Natural killer cell treated with Interleukin-12 subunit alpha and Interleukin-12 subunit beta and Interleukin-15 and Interleukin-18, amount 100 ng/mL, for 72 hours (primary cell): ENCODE results near the gene ETDA. TPM values are rescaled to one million over a fixed set of nuclear protein-coding genes. Genes with fewer than 3 reads are reported as not detected.
"Not testable (repeated sequence)": the region's sequence is repeated elsewhere in the genome, so short reads cannot be mapped to it uniquely, and the experiment has no call there.

Source experiments
- ATAC-seq, 2 donors: fragments of 150-1000 bp; cut with Tn5 transposase in 1 of 2; sonication (Bioruptor Pico), chemical (Tn5 transposase) in 1 of 2; 2 replicates each; pipeline ENCODE4 v1.10.0; 2021
- DNase-seq: peaks from one replicate; pipeline ENCODE4 v3.0.0; 2022; ENCODE audit warnings: low spot score
- H3K27ac Mint-ChIP-seq, 2 donors: 1 replicate in 1 of 2; 2 replicates in 1 of 2; pipeline ENCODE4 v1.8.0; 2022; ENCODE audit warnings: mixed read lengths in 2 of 2, mild to moderate bottlenecking in 1 of 2, moderate library complexity in 1 of 2
- H3K27me3 Mint-ChIP-seq, 2 donors: 1 replicate in 1 of 2; 2 replicates in 1 of 2; pipeline ENCODE4 v1.8.0; 2022; ENCODE audit warnings: mixed read lengths in 2 of 2
- H3K36me3 Mint-ChIP-seq: one replicate; pipeline ENCODE4 v1.8.0; 2022; ENCODE audit warnings: mixed read lengths
- H3K4me1 Mint-ChIP-seq, 2 donors: 1 replicate in 1 of 2; 2 replicates in 1 of 2; pipeline ENCODE4 v1.8.0; 2022; ENCODE audit warnings: low read depth in 2 of 2, mixed read lengths in 2 of 2, mild to moderate bottlenecking in 1 of 2
- H3K4me3 Mint-ChIP-seq: one replicate; pipeline ENCODE4 v1.8.0; 2022; ENCODE audit warnings: mixed read lengths
- H3K9me3 Mint-ChIP-seq: 2 replicates; pipeline ENCODE4 v1.8.0; 2022; ENCODE audit warnings: mixed read lengths
- total RNA-seq, 2 donors: library from RNA; stranded (reverse); gene quantifications; one replicate each; pipeline ENCODE4 v1.2.3, GENCODE V29; 2022

The ETDA gene
- total RNA-seq: not detected

- not testable (repeated sequence) for H3K4me3 Mint-ChIP-seq, ATAC-seq, H3K36me3 Mint-ChIP-seq, H3K4me1 Mint-ChIP-seq, H3K27ac Mint-ChIP-seq, DNase-seq, H3K9me3 Mint-ChIP-seq, H3K27me3 Mint-ChIP-seq
Observed at GRCh38 chrX:135252011-135252518, at the start of gene ETDA. ETDA (plus strand) TSS chrX:135252061; CDS start chrX:135253277, 1,216 bp downstream.

GRCh38 chrX:135206427-135206826 is 45.4 kb upstream of the ETDA start:
- not testable (repeated sequence) for H3K36me3 Mint-ChIP-seq, H3K4me3 Mint-ChIP-seq, H3K9me3 Mint-ChIP-seq, H3K4me1 Mint-ChIP-seq, ATAC-seq, H3K27ac Mint-ChIP-seq, DNase-seq
- H3K27me3 Mint-ChIP-seq: peaks cover 47 to 57% of the 10 kb centered on the region in 2 donors

GRCh38 chrX:135213200-135213844 is 38.5 kb upstream of the ETDA start:
- H3K27me3 Mint-ChIP-seq: peaks cover 25 to 32% of the 10 kb centered on the region in 2 donors
- H3K36me3 Mint-ChIP-seq: no peaks in the 10 kb centered on the region
- no peak for DNase-seq
- H3K9me3 Mint-ChIP-seq: no peaks in the 10 kb centered on the region
- no peak overlapping the region for H3K27ac Mint-ChIP-seq
- ATAC-seq: peak; percentile 20 to 92
- peaks cover 0 to 11% of the 10 kb centered on the region in 2 donors for H3K4me1 Mint-ChIP-seq
- peak overlapping the region; percentile 13 for H3K4me3 Mint-ChIP-seq

- ATAC-seq, DNase-seq: not testable (repeated sequence)
Observed at GRCh38 chrX:135245989-135246388, 5.9 kb upstream of the ETDA start.

GRCh38 chrX:135256087-135256684 is 4.3 kb downstream of the ETDA start:
- H3K36me3 Mint-ChIP-seq, H3K4me1 Mint-ChIP-seq, DNase-seq, H3K27me3 Mint-ChIP-seq, H3K4me3 Mint-ChIP-seq, H3K27ac Mint-ChIP-seq, H3K9me3 Mint-ChIP-seq: not testable (repeated sequence)
- peak in 1 of 2 donors; percentile 51 for ATAC-seq

More at GRCh38 chrX:135245989-135246388, 5.9 kb upstream of the ETDA start:
- not testable (repeated sequence) for H3K4me3 Mint-ChIP-seq, H3K27ac Mint-ChIP-seq, H3K27me3 Mint-ChIP-seq, H3K4me1 Mint-ChIP-seq, H3K9me3 Mint-ChIP-seq, H3K36me3 Mint-ChIP-seq

- no peak for DNase-seq
Observed at GRCh38 chrX:135256923-135257322, 5.1 kb downstream of the ETDA start.

GRCh38 chrX:135257469-135257868 is 5.6 kb downstream of the ETDA start:
- Mint-ChIP-seq H3K36me3 (peaks cover 5% of the 10 kb centered on the region), H3K27ac (no peak overlapping the region), H3K9me3 (no peaks in the 10 kb centered on the region), H3K4me3 (no peak overlapping the region), H3K27me3 (peaks cover 0 to 14% of the 10 kb centered on the region in 2 donors), H3K4me1 (no peaks in the 10 kb centered on the region)
- no peak for DNase-seq
- ATAC-seq: no peak

More at GRCh38 chrX:135256923-135257322, 5.1 kb downstream of the ETDA start:
- H3K27me3 Mint-ChIP-seq: peaks cover 0 to 8% of the 10 kb centered on the region in 2 donors
- no peak overlapping the region for H3K4me3 Mint-ChIP-seq
- no peak overlapping the region for H3K27ac Mint-ChIP-seq
- peaks cover 5% of the 10 kb centered on the region for H3K36me3 Mint-ChIP-seq
- ATAC-seq: peak in 1 of 2 donors; percentile 56
- no peaks in the 10 kb centered on the region for H3K4me1 Mint-ChIP-seq
- no peaks in the 10 kb centered on the region for H3K9me3 Mint-ChIP-seq

GRCh38 chrX:135260976-135261375 is 9.1 kb downstream of the ETDA start:
- not testable (repeated sequence) for DNase-seq, H3K4me3 Mint-ChIP-seq, H3K4me1 Mint-ChIP-seq, H3K27ac Mint-ChIP-seq, ATAC-seq, H3K9me3 Mint-ChIP-seq
- H3K27me3 Mint-ChIP-seq: peaks cover 9 to 28% of the 10 kb centered on the region in 2 donors
- peaks cover 16% of the 10 kb centered on the region for H3K36me3 Mint-ChIP-seq

GRCh38 chrX:135263376-135263775 is 11.5 kb downstream of the ETDA start:
- H3K4me1 Mint-ChIP-seq, H3K27ac Mint-ChIP-seq, ATAC-seq, H3K4me3 Mint-ChIP-seq, H3K9me3 Mint-ChIP-seq, DNase-seq: not testable (repeated sequence)
- H3K27me3 Mint-ChIP-seq: peaks cover 23 to 38% of the 10 kb centered on the region in 2 donors
- peaks cover 28% of the 10 kb centered on the region for H3K36me3 Mint-ChIP-seq

- peaks cover 23 to 38% of the 10 kb centered on the region in 2 donors for H3K27me3 Mint-ChIP-seq
- no peaks in the 10 kb centered on the region for H3K9me3 Mint-ChIP-seq
- ATAC-seq (no peak), DNase-seq (no peak)
- H3K4me1 Mint-ChIP-seq: no peaks in the 10 kb centered on the region
- H3K36me3 Mint-ChIP-seq: peaks cover 30% of the 10 kb centered on the region
- no peak overlapping the region for H3K4me3 Mint-ChIP-seq
- no peak overlapping the region for H3K27ac Mint-ChIP-seq
Observed at GRCh38 chrX:135264206-135264605, 12.3 kb downstream of the ETDA start.

- Mint-ChIP-seq H3K27me3 (peaks cover 0 to 2% of the 10 kb centered on the region in 2 donors), H3K36me3 (peaks cover 10% of the 10 kb centered on the region), H3K9me3 (peaks cover 2% of the 10 kb centered on the region), H3K4me1 (no peaks in the 10 kb centered on the region), H3K4me3 (no peak overlapping the region), H3K27ac (no peak overlapping the region)
- DNase-seq (no peak), ATAC-seq (no peak)
Observed at GRCh38 chrX:135273162-135273561, 21.3 kb downstream of the ETDA start.

- no peak overlapping the region for H3K4me3 Mint-ChIP-seq
- H3K27me3 Mint-ChIP-seq: peaks cover 0 to 10% of the 10 kb centered on the region in 2 donors
- H3K36me3 Mint-ChIP-seq: peaks cover 27% of the 10 kb centered on the region
- H3K9me3 Mint-ChIP-seq: peaks cover 9% of the 10 kb centered on the region
- no peak overlapping the region for H3K27ac Mint-ChIP-seq
- ATAC-seq (no peak), DNase-seq (no peak)
- no peaks in the 10 kb centered on the region for H3K4me1 Mint-ChIP-seq
Observed at GRCh38 chrX:135275973-135276372, 24.1 kb downstream of the ETDA start.

GRCh38 chrX:135287266-135287823 is 35.5 kb downstream of the ETDA start:
- peaks cover 17% of the 10 kb centered on the region for H3K9me3 Mint-ChIP-seq
- ATAC-seq: no peak
- no peaks in the 10 kb centered on the region for H3K4me1 Mint-ChIP-seq
- DNase-seq: no peak
- no peak overlapping the region for H3K27ac Mint-ChIP-seq
- no peak overlapping the region for H3K4me3 Mint-ChIP-seq
- peaks cover 22% of the 10 kb centered on the region for H3K36me3 Mint-ChIP-seq
- peaks cover 0 to 8% of the 10 kb centered on the region in 2 donors for H3K27me3 Mint-ChIP-seq
